Breast epithelium (tissue), 4 donors: Measurements from ENCODE around the gene NOL4L. TPM values are rescaled to one million over a fixed set of nuclear protein-coding genes. Genes with fewer than 3 reads are reported as not detected.

Experiments used
- DNase-seq, 2 donors: peaks; one replicate each; pipeline ENCODE4 v3.0.0-alpha.2; 2019; ENCODE audit warnings: low spot score in 2 of 2
- H3K27ac ChIP-seq, 2 donors: fragments of 200-600 bp; sonication (generic) in 1 of 2; one replicate each; pipeline ENCODE4 v1.5.1; 2016 to 2019; ENCODE audit warnings: mild to moderate bottlenecking in 1 of 2
- H3K27me3 ChIP-seq, 2 donors: fragments of 200-600 bp; sonication (generic) in 1 of 2; one replicate each; pipeline versions ENCODE4 v1.5.1 to v1.6.0; 2017 to 2019; ENCODE audit warnings: control low read depth in 1 of 2, mild to moderate bottlenecking in 1 of 2
- H3K36me3 ChIP-seq: fragments of 200-600 bp; one replicate; pipeline ENCODE4 v1.5.1; 2019
- H3K4me1 ChIP-seq, 2 donors: fragments of 200-600 bp; sonication (generic); one replicate each; pipeline ENCODE4 v1.5.1; 2016 to 2019; ENCODE audit warnings: control low read depth in 1 of 2
- H3K4me3 ChIP-seq, 3 donors: fragments of 200-600 bp; sonication (generic); 1 replicate in 2 of 3; 2 replicates in 1 of 3; pipeline ENCODE4 v1.5.1; 2016 to 2019; ENCODE audit warnings: mild to moderate bottlenecking in 3 of 3, moderate library complexity in 2 of 3
- H3K9me3 ChIP-seq, 2 donors: fragments of 200-600 bp; sonication (generic) in 1 of 2; one replicate each; pipeline ENCODE4 v1.5.1; 2016 to 2019; ENCODE audit warnings: control low read depth in 1 of 2
- POLR2A ChIP-seq: fragments of 450-650 bp; IDR thresholded peaks from one replicate; pipeline ENCODE4 v1.6.1; 2016; ENCODE audit warnings: antibody characterized with exemption, mild to moderate bottlenecking, moderate library complexity
- POLR2AphosphoS5 ChIP-seq, 3 donors: sonication (generic); formaldehyde crosslinking; IDR thresholded peaks; one replicate each; pipeline ENCODE4 v1.6.1; 2017; ENCODE audit warnings: antibody characterized with exemption in 3 of 3
- intact Hi-C: fragments of 100-400 bp; cut with DNase I; formaldehyde crosslinking; loops from one replicate; pipeline ENCODE4 v1.15.1; 2023; ENCODE audit warnings: low total_unique reads
- total RNA-seq, 3 donors: library from RNA; depleted of rRNA; stranded (reverse); fragments of >200 nt; gene quantifications; one replicate each; pipeline ENCODE4 v1.1.0, GENCODE V29; 2016
- TF ChIP-seq, protein P1 (sequence below), 3 donors: fragments of 450-650 bp; IDR thresholded peaks; one replicate each; pipeline ENCODE4 v1.5.1; 2016 to 2017; ENCODE audit warnings: antibody characterized with exemption in 3 of 3, mild to moderate bottlenecking in 3 of 3, moderate library complexity in 3 of 3

The NOL4L gene
- total RNA-seq, 3 donors from 2014 or later = 3.7 to 18.4 (median 15.8) TPM

DNA sequence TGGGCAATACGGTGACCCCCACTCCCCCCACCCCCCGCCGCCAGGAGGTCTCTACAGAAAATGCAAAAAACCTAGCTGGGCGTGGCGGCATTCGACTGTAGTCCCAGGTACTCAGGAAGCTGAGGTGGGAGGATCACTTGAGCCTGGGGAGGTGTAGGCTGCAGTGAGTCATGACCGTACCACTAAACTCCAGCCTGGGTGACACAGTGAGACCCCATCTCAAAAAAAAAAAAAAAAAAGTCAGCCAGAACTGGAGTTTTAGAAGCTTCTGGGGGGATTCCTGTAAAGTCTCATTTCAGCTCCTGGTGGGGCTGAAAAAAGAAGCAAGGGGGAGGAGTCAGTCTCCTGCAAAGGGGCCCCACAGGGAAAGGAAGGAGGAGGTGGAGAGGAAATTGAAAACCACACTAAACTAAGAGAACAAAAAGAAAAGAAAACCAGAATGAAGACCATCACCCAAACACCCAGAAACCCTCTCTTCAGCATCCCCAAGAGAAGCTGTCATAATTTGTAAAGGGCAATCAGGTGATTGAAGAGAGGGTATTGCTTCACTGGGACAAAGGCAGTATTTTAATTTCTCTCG lies 50.4 kb downstream of the NOL4L start:
- H3K27ac ChIP-seq = no peak overlapping the region
- intact Hi-C loops = no loop called here
- no peak for DNase-seq

DNA sequence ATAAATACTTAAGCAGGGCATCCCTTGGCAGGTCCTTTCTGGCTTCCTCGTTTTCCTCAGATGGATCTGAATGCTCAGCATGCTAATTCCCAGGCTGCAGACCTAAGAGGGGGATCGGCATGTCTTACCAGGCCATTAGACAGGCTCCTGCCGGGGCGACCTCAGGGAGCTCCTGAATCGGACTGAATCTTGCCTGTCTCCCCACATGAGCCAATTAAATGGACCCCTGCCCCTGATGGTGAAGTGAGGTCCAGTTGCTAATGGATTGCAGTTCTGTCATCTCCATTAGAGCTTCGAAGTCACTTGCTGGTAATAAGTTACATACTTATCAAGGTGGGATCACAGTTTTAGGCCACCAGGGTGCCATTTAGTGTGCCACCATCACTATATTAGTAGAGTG lies 51.4 kb downstream of the NOL4L start:
- no peaks in the 10 kb centered on the region for H3K9me3 ChIP-seq
- no peak overlapping the region for H3K4me3 ChIP-seq
- no peak overlapping the region for H3K27ac ChIP-seq
- H3K4me1 ChIP-seq = no peaks in the 10 kb centered on the region
- DNase-seq = no peak
- intact Hi-C loops = no loop called here
- TF ChIP-seq POLR2A (no peak), POLR2AphosphoS5 (IDR thresholded peaks at IDR 0.05) (no peak)
- TF ChIP-seq, protein P1, sequence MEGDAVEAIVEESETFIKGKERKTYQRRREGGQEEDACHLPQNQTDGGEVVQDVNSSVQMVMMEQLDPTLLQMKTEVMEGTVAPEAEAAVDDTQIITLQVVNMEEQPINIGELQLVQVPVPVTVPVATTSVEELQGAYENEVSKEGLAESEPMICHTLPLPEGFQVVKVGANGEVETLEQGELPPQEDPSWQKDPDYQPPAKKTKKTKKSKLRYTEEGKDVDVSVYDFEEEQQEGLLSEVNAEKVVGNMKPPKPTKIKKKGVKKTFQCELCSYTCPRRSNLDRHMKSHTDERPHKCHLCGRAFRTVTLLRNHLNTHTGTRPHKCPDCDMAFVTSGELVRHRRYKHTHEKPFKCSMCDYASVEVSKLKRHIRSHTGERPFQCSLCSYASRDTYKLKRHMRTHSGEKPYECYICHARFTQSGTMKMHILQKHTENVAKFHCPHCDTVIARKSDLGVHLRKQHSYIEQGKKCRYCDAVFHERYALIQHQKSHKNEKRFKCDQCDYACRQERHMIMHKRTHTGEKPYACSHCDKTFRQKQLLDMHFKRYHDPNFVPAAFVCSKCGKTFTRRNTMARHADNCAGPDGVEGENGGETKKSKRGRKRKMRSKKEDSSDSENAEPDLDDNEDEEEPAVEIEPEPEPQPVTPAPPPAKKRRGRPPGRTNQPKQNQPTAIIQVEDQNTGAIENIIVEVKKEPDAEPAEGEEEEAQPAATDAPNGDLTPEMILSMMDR (IDR thresholded peaks at IDR 0.05) = no peak
- H3K36me3 ChIP-seq = no peaks in the 10 kb centered on the region
- H3K27me3 ChIP-seq = no peaks in the 10 kb centered on the region

More for the DNA sequence above, 50.4 kb downstream of the NOL4L start:
- Histone ChIP-seq H3K4me3 (no peak overlapping the region), H3K9me3 (no peaks in the 10 kb centered on the region), H3K4me1 (no peaks in the 10 kb centered on the region), H3K27me3 (no peaks in the 10 kb centered on the region), H3K36me3 (no peaks in the 10 kb centered on the region)
- TF ChIP-seq, protein P1 (IDR thresholded peaks at IDR 0.05) = no peak
- TF ChIP-seq POLR2A (no peak), POLR2AphosphoS5 (IDR thresholded peaks at IDR 0.05) (no peak)

DNA sequence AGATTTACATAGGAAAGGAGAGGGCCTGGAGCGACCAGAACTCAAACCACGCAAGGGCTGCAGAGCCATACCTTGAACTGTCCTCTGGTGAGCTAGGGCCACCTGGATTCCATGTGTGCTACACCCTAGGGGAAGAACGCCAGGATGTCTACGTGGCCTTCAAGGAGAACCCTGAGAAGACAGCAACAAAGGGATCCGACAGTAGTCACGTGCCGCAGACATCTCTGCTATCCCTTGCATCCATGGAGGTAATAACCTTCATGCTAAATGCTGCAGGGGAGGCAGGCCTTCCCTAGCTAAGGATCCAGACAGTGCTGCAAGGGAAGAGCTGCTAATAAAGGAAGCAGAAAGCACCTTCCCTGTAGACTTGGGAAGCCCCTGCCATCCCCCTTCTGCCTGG lies 52.9 kb downstream of the NOL4L start:
- no peak for DNase-seq
- TF ChIP-seq, protein P1 (IDR thresholded peaks at IDR 0.05) = no peak
- TF ChIP-seq POLR2A (no peak), POLR2AphosphoS5 (IDR thresholded peaks at IDR 0.05) (no peak)
- no peaks in the 10 kb centered on the region for H3K27me3 ChIP-seq
- no peaks in the 10 kb centered on the region for H3K9me3 ChIP-seq
- no peaks in the 10 kb centered on the region for H3K4me1 ChIP-seq
- intact Hi-C loops = no loop called here
- no peaks in the 10 kb centered on the region for H3K36me3 ChIP-seq
- no peak overlapping the region for H3K4me3 ChIP-seq
- no peak overlapping the region for H3K27ac ChIP-seq

DNA sequence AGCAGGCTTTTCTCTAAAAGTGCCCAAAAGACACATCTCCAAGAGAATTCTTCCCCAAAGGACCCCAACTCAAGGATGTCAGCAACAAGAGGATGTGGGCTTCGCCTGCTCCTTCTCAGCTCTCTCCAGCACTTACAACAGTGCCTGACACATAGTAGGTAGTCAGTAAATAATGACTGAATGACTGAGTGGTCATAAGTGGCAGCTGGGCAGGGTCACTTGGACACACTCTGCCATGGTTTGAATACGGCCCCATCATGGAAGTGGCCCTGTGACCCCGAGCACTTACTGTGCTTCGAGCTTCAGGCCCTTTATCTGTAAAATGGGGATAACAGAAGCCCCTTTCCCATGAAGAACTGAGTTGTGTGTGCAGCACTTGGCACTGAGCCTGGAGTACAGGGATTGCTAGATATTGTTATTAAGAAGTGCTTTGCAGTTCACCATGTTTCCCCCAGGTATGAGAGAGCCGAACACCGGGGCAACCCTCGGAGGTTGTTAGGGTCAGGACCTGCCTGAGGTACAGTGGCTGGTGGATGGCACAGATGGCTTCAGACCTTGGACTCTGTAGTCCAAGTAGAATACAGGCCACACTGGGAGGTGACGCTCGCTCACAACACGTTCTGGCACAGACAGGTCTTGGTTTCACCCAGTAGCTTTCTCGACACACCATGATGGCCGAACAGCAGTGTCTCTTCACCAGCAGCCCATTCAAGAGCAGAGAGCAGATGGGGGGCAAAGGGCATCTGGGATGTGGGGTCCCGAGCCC lies 56.0 kb downstream of the NOL4L start:
- intact Hi-C loops = no loop called here
- no peaks in the 10 kb centered on the region for H3K27me3 ChIP-seq

More for the DNA sequence above, 56.0 kb downstream of the NOL4L start:
- H3K9me3 ChIP-seq = no peaks in the 10 kb centered on the region
- H3K4me1 ChIP-seq = no peaks in the 10 kb centered on the region
- no peaks in the 10 kb centered on the region for H3K36me3 ChIP-seq
- TF ChIP-seq, protein P1 (IDR thresholded peaks at IDR 0.05) = no peak
- TF ChIP-seq POLR2AphosphoS5 (IDR thresholded peaks at IDR 0.05) (no peak), POLR2A (no peak)
- H3K4me3 ChIP-seq = no peak overlapping the region
- H3K27ac ChIP-seq = no peak overlapping the region
- no peak for DNase-seq
